ENCODE data around the gene ARHGEF40.
"Not testable (repeated sequence)": the region's sequence is repeated elsewhere in the genome, so short reads cannot be mapped to it uniquely, and the experiment has no call there.

ARHGEF40 gene

DNA sequence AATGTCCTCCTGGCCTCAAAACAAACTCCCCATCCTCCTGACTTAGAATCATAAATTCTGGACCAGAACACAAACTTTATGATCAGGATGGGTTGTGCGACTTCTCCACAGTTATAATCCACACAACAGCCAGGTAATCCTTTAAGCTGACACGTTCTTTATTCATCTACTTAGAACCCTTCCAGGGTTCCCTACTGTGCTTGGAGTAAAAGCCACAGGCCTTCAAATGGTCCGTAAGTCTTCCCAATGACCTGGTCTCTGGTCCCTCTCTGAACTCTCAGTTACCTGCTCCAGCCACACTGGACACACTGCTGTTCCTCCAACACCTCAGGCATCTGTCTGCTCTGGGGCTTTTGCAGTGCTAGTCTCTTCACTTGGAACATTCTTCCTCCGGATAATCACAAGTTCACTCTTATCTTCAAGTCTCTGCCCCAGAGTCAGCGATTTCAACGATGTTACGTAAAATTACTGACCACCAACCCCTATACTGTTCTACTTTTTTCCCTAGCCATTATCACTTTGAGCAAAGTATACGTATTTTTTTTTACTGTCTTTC lies 29.7 kb upstream of the ARHGEF40 start:
- no peak for DNase-seq

DNA sequence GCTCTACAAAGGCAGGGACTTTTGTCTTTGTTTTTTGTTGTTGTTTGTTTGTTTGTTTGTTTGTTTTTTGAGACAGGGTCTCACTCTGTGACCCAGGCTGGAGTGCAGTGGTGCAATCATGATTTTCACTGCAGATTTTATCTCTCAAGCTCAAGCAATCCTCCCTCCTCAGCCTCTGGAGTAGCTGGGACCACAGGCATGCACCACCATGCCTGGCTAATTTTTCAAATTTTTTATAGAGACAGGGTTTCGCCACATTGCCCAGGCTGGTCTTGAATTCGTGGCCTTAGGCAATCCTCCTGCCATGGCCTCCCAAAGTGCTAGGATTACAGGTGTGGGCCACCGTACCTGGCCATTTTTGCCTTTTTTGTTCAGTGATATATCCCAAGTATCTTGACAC lies 29.2 kb upstream of the ARHGEF40 start:
- not testable (repeated sequence) for DNase-seq

DNA sequence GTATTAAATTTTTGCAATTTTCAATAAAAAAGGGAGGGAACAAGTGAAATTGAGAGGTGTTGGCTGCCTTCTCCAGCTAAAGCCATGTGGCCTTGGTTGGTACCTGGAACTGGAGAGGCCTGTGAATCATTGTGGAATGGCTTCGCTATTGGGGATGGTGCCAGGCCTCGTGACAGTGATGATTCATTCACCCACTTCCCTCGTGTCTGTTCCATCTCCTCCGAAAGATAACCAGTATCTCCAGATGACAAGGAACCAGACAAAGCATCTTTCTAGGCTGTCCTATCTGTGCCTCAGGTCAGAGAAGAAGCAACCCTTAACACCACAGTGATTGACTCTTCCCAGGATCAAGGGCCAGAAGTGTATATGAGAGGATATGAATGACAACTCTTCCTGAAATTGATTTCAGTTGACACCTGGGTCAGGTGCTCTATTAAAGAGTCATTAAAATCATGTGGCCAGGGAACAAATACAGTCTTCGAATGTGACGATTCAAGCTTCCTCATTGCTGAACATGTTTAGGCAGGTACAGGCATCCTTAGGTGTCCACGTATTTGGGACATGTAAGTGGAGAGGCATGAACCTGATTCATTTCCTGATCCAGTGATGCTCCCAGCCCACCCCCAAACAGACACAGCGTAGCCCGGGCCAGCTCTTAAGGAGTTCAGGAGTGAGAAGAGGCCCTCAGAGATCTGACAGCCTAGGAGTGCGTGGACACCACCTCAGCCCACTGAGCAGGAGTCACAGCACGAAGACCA lies 28.2 kb upstream of the ARHGEF40 start, which contains the start of gene RNASE7:
TSS of gene RNASE7 (plus strand) at position 687 of the 758 bp plus-strand sequence. CDS start 631 bp downstream, outside the sequence.
- no peak for DNase-seq

DNA sequence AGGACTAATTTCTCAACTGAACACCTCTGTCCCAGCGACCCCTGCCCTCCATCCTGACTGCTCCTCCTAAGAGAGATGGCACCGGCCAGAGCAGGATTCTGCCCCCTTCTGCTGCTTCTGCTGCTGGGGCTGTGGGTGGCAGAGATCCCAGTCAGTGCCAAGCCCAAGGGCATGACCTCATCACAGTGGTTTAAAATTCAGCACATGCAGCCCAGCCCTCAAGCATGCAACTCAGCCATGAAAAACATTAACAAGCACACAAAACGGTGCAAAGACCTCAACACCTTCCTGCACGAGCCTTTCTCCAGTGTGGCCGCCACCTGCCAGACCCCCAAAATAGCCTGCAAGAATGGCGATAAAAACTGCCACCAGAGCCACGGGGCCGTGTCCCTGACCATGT lies 27.2 kb upstream of the ARHGEF40 start:
- no peak for DNase-seq

DNA sequence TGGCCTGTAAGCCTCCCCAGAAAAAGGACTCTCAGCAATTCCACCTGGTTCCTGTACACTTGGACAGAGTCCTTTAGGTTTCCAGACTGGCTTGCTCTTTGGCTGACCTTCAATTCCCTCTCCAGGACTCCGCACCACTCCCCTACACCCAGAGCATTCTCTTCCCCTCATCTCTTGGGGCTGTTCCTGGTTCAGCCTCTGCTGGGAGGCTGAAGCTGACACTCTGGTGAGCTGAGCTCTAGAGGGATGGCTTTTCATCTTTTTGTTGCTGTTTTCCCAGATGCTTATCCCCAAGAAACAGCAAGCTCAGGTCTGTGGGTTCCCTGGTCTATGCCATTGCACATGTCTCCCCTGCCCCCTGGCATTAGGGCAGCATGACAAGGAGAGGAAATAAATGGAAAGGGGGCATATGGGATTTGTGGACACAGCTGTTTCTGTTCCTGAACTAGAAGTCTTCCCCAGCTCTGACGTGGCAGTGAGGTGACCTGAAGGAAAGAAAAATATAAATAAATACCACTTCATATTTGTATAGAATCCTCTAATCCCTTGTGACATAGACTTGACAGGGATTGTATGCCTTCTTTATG lies 26.6 kb upstream of the ARHGEF40 start:
- DNase-seq = no peak

DNA sequence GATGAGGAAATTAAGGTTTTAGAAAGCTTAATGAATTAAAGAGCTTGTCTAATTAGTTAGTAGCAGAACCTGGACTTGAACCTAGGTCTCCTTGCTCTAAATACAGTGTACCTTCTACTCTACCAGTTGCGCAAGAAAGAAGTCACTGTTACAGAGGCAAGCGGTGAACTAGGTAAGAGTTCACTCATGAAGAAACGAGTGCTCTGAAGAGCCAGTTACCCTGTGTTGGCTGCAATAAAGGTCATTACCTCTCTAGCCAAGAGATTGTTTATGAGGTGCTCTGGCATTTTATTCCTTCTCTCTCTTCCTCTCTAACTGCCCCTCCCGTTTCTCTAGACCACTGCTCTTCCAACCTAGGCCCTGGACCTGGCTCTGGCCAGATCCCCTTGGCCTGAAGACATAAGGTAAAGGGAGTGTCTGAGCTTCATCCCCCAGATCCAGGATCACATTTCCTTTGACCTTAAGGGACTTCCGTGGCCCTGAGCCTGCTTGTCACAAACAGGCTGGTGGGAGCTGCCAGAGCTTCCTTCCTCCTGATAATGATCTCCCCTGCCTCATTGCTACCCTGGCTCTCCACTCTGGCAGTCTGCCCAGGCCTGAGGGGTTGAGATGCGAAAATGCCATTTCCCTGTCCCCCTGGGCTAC lies 26.0 kb upstream of the ARHGEF40 start:
- peak; percentile 18 for DNase-seq

DNA sequence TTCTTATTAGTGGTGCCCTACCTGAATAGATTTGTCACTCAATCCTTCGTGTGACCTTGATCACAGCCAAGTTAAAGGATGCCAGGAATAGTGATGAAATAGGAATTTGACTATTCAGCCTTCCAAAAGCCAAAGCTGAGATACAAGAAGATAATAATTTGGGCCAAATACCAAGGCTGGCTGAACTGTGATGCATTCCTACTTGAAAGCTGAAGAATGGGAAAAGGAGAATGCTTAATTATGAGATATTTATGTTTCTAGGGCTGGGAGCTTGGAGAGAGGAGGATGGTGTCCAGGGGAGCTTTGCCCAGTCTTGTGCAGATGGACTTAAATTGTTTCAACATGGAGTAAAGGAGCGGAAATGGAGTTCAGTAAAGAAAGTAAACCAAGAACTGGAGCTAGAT lies 22.7 kb upstream of the ARHGEF40 start:
- DNase-seq = no peak

DNA sequence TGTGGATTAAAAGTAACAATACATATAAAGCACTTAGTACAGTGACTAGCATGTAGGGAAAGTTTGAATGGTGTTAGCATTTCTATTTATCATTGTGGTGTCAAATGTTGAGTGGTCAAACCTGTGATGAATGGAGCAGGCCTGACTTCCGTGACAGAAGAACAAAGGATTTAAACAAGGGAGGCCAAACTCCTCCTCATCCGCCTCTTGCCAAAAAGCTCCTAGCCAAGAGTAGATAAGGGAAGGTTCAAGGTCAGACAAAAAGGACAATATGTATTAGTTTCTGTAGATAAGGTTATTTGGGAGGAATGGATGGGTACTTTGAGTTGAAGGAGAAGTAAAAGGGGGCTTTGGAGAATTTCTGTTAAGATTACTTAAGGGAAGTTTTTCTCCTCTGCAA lies 21.5 kb upstream of the ARHGEF40 start:
- DNase-seq = no peak

DNA sequence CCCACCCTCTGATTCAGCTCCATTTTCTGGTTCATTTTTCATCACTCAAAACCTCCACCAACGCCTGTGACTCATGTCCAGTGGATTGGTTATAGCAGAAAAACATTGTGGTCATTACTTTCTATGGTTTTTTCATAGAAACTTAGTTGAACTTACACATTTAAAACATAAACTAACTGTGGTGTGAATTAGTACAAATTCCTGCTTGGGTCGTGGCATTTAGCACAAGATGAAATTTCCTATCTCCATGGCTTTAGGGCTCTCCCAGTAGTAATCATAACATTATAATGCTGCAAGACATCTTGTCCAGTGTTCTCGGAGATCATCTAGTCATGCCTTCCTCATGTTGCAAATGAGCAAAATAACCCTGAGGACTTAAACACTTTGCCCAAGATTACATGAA lies 20.8 kb upstream of the ARHGEF40 start:
- DNase-seq = no peak

DNA sequence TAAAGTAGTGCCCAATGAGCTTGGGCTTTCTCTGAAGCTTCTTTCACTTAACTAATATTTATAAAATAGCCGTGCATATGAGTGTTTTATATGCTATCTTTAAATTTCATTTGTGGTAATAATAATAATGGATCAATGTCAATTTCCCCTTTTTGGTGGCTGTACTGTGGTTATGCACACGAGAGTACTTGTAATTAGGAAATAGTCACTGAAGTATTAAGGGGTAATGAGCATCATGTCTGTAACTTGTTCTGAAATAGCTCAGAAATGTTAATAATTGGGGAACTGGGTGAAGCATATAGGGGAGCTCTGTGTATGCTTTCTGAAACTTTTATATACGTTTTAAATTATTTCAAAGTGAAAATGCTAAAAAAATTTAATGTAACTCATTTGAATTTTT lies 19.5 kb upstream of the ARHGEF40 start:
- DNase-seq = no peak

DNA sequence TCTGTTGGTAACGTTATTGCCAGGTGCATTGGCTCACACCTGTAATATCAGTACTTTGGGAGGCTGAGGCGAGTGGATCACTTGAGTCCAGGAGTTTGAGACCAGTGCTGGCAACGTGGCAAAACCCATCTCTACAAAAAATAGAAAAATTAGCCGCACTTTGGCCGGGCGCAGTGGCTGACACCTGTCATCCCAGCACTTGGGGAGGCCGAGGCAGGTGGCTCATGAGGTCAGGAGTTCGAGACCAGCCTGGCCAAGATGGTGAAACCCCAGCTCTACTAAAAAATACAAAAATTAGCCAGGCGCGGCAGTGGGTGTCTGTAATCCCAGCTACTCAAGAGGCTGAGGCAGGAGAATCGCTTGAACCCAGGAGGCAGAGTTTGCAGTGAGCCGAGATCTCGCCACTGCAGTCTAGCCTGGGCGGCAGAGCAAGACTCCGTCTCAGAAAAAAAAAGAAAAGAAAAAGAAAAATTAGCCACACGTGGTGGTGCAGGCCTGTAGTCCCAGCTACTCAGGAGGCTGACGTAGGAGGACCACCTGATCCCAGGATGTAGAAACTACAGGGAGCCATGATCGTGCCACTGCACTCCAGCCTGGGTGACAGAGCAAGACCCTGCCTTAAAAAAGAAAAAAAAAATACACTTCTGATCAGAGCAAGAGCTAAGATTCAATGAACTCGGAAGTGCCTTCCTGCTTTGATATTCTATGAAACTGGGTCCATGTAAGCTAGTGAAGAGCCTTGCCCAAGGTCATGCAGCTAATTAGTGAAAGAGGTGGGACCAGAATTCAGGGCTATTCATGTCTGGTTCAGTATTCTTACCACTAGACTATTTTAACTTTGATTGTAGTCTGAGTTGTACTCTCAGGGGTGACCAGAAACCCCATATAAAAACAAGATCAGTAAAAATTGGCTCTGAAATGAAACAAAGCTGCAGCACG lies 16.7 kb upstream of the ARHGEF40 start:
- DNase-seq = no peak

DNA sequence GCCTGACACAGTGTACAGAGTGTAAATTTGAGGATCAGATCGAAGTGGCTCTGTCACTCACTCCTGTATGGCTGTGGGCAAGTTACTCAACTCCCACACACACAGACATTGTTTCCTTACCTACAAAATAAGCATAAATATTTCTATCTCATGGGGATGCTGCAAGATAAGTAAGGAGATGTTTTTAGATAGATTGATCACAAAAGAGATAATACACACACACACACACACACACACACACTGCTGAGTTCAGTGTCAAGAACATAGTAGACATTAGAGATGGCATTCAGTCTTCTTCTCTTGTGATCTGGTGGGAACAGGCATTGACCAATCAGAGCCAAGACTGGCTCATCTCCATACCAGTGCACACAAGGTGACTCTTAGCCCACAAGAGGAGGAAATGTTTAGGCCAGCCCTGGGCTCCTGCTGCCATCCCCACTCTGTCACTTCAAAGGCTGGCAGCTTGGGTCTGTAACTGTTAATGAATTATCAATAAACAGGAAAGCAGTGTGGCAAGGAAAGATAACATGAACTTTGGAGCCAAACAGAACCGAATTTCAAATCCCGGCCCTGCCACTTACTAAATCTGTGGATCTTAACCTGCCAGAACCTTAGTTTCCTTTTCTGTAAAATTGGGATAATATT lies 15.9 kb upstream of the ARHGEF40 start:
- DNase-seq = no peak

DNA sequence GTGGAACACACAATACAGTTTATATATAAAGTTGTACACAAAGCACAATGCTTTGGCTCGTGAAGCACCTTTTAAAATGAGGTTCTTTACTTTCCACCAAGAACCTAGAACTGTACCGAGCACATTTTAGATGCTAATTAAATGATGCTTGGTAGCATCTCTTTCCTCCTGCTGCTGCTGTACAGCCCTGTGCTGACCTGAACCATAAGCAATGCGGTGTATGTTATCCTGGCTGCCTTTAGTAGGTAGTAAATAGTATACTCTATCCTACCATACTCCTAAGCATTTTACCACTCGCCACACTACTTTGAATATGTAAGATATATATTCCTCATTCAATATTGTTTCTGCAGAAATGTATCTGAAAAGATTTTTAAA lies 15.3 kb upstream of the ARHGEF40 start:
- DNase-seq = no peak

DNA sequence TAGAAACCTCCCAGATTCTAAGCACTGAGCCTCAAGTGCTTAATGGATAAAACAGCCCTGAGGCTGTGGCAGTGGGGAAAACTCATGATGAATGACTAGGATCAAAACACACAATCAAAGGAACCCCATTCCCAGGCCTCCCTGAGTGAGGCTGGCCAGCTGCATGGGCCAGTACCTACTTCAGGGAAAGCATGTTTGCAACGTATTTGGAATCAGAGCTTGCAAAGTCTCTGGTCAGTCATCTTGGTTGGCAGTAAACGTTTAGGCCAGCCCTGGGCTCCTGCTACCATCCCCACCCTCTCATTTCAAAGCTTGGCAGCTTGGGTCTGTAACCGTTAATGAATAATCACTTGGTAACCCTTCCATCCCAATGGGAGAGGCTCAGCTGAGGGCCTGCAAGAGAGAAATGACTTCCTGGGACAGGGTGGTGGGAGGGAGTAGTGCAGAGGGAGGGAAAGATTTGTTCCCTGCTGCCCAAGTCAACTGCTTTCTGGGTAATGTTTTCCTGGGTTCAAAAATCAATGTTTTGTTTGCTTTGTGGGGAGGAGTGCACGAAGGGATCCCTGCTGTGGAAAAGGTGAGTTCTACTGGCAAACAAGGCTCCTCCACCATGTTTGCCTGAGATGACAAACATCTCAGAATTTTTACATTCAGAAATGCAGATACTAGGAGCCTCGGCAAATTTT lies 14.5 kb upstream of the ARHGEF40 start:
- DNase-seq = no peak

DNA sequence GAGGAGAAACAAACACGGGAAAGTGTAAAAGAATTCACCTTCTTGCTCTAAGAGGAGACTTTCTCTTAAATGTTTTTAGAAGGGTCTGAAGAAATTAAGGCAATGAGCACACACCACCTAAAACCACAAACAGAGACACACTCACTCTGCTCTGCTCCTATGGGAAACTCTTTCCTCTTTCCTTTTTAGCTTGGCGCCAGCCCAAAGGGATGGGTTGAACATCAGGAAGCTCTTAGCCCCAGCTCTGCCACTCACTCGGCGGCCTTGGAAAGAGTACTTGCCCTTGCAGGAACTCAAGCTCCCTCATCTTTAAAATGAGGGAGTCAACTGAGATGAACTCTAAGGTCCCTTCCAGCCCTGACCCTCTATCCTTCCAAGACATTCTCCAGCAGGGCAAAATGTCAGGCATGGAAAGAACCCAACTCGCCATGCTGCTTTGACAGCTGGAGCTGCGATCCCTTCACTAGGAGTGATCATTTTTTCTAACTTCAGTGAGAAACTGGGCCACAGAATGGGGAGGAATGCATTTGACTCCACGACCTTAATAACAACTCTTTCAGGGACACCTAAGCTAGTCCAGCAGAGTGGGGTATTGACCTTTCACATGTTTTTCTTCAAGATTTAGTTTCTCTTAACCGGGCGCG lies 13.5 kb upstream of the ARHGEF40 start:
- DNase-seq = no peak

DNA sequence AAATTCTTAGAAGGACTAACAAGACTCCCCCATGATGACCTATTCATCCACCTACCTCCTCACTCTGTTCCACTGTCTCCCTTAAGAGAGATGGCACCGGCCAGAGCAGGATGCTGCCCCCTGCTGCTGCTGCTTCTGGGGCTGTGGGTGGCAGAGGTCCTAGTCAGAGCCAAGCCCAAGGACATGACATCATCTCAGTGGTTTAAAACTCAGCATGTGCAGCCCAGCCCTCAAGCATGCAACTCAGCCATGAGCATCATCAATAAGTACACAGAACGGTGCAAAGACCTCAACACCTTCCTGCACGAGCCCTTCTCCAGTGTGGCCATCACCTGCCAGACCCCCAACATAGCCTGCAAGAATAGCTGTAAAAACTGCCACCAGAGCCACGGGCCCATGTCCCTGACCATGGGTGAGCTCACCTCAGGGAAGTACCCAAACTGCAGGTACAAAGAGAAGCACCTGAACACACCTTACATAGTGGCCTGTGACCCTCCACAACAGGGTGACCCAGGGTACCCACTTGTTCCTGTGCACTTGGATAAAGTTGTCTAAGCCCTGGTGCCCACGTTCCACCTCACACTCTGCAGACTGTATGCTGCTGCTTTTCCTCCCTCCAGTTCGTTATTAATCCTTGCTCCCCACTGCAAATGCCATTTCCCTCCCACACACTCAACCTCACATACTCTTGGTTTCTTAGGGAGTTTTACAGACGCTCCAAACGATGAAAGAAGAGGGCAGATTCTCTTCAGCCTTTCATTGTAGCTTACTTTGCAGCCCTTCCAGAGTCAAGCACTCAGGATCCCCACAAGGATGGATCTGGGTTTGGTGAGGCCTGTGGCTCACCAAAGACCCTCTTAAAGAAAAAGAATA lies 12.1 kb upstream of the ARHGEF40 start, which contains the start of gene RNASE8:
TSS of gene RNASE8 (plus strand) at position 20 of the 873 bp plus-strand sequence. CDS start at position 91, 71 bp downstream.
- no peak for DNase-seq

DNA sequence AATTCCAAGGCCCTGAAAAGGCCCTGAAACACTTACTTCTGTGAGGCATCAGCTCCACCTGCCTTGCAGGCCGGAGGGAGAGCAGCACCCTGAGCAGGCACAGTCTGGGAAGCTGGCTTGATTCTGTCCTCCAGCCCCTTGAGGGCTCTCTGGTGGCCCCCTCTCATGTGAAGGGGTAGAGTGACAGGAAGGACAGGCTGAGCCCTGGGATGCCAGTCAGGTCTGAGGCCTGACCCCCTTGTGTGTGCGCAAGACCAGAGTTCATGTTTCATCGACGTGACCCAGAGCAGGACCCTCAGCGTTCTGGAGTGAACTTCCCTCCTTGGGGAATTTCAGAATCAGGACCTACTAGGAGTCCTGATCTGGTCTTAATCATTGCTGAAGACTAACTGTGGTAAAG lies 11.2 kb upstream of the ARHGEF40 start:
- no peak for DNase-seq

DNA sequence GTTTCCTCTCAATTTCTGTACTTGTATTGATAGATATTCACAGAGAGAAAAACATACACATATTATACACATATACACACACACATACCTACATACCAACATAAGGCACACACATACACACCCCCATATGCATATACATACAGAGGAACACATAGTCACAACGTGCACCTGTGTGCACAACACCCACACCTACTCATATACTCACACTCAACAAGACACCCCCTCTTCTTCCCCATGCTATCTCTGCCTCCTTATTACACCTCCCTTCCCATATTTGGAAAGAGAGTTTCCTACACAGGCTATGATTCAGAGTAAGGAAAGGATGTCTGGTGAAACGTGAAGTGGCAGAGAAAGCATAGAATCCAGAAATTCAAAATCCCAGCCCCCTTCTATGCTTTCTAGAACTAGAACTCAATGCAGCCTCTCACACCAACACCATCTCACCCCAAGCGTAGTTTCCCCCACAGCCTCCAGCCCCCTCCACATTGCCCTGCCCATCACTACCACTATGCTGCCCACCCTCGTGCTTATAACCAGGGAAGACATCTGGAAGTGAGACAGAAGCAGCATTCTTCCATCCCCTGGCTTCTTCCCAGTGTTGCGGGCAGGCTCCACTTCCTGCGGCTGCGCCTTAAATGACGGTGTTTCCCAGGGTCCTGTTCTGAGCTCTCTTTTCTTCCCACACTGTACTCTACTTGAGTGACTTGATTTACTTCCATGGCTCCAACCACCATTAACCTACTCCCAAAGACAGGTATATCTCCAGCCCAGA lies 10.1 kb upstream of the ARHGEF40 start:
- DNase-seq = no peak
